Tibial nerve (tissue), 4 donors: ENCODE data around the gene NELL2.
"Not testable (repeated sequence)": the region's sequence is repeated elsewhere in the genome, so short reads cannot be mapped to it uniquely, and the experiment has no call there.

ENCODE experiments used
- EP300 ChIP-seq, 2 donors: sonication (generic); formaldehyde crosslinking; IDR thresholded peaks; one replicate each; pipeline ENCODE4 v1.6.1; 2017; ENCODE audit warnings: antibody characterized with exemption in 2 of 2, mild to moderate bottlenecking in 1 of 2
- POLR2A ChIP-seq, 2 donors: fragments of 450-650 bp; IDR thresholded peaks; one replicate each; pipeline ENCODE4 v1.6.1; 2017; ENCODE audit warnings: antibody characterized with exemption in 2 of 2, mild to moderate bottlenecking in 2 of 2, moderate library complexity in 2 of 2
- TF ChIP-seq, protein P1 (sequence below), 5 experiments: fragments of 200-600 bp in 3 of 5; fragments of 450-650 bp in 2 of 5; sonication (generic) in 3 of 5; IDR thresholded peaks; one replicate each; pipeline ENCODE4 v1.5.1; 2016 to 2019; ENCODE audit warnings: antibody characterized with exemption in 5 of 5, mild to moderate bottlenecking in 3 of 5, moderate library complexity in 2 of 5

GRCh38 chr12:44741292-44741980 lies 134.7 kb downstream of the NELL2 start:
- TF ChIP-seq, protein P1, sequence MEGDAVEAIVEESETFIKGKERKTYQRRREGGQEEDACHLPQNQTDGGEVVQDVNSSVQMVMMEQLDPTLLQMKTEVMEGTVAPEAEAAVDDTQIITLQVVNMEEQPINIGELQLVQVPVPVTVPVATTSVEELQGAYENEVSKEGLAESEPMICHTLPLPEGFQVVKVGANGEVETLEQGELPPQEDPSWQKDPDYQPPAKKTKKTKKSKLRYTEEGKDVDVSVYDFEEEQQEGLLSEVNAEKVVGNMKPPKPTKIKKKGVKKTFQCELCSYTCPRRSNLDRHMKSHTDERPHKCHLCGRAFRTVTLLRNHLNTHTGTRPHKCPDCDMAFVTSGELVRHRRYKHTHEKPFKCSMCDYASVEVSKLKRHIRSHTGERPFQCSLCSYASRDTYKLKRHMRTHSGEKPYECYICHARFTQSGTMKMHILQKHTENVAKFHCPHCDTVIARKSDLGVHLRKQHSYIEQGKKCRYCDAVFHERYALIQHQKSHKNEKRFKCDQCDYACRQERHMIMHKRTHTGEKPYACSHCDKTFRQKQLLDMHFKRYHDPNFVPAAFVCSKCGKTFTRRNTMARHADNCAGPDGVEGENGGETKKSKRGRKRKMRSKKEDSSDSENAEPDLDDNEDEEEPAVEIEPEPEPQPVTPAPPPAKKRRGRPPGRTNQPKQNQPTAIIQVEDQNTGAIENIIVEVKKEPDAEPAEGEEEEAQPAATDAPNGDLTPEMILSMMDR (IDR thresholded peaks at IDR 0.05), result not testable (repeated sequence)
- TF ChIP-seq POLR2A, EP300 (IDR thresholded peaks at IDR 0.05): not testable (repeated sequence)
